H9 (cell line): ENCODE data around the gene CP. TPM values are rescaled to one million over a fixed set of nuclear protein-coding genes. Genes with fewer than 3 reads are reported as not detected.
A peak's percentile ranks its signal among the peaks of the same experiment; 100 is the strongest.

Experiments
- DNase-seq: peaks from one replicate; pipeline ENCODE4 v3.0.0-alpha.2; 2017
- H2AFZ ChIP-seq: one replicate; pipeline ENCODE4 v1.6.1; 2013; ENCODE audit warnings: mild to moderate bottlenecking, low read length, control low read depth, moderate library complexity
- H2AK5ac ChIP-seq: 2 replicates; pipeline ENCODE4 v1.6.1; 2013; ENCODE audit warnings: low read length, control low read depth, mixed read lengths; ENCODE audit not compliant: insufficient read length
- H2BK120ac ChIP-seq: one replicate; pipeline ENCODE4 v1.6.1; 2013; ENCODE audit warnings: low read depth, mild to moderate bottlenecking, low read length, control low read depth, inconsistent platforms; ENCODE audit not compliant: poor library complexity, severe bottlenecking
- H2BK12ac ChIP-seq: 2 replicates; pipeline ENCODE4 v1.6.1; 2013; ENCODE audit warnings: low read length, control low read depth, mixed read lengths, low read depth; ENCODE audit not compliant: insufficient read length
- H2BK15ac ChIP-seq: 2 replicates; pipeline ENCODE4 v1.6.1; 2013; ENCODE audit warnings: low read depth, low read length, control low read depth
- H2BK20ac ChIP-seq: one replicate; pipeline ENCODE4 v1.6.1; 2013; ENCODE audit warnings: low read depth, mild to moderate bottlenecking, low read length, control low read depth, inconsistent platforms; ENCODE audit not compliant: poor library complexity, severe bottlenecking
- H2BK5ac ChIP-seq: 2 replicates; pipeline ENCODE4 v1.6.1; 2013; ENCODE audit warnings: low read length, control low read depth, mixed read lengths; ENCODE audit not compliant: insufficient read length
- H3K14ac ChIP-seq: 2 replicates; pipeline ENCODE4 v1.6.1; 2013; ENCODE audit warnings: low read length, control low read depth; ENCODE audit not compliant: insufficient read depth
- H3K18ac ChIP-seq: 2 replicates; pipeline ENCODE4 v1.6.1; 2013; ENCODE audit warnings: low read depth, mild to moderate bottlenecking, mixed read lengths, low read length, control low read depth; ENCODE audit not compliant: insufficient read length
- H3K23ac ChIP-seq: 2 replicates; pipeline ENCODE4 v1.6.1; 2013; ENCODE audit warnings: low read length, control low read depth, mixed read lengths, low read depth; ENCODE audit not compliant: insufficient read length
- H3K23me2 ChIP-seq: 2 replicates; pipeline ENCODE4 v1.6.1; 2013; ENCODE audit warnings: low read depth, mild to moderate bottlenecking, mixed read lengths, low read length, control low read depth; ENCODE audit not compliant: insufficient read length, poor library complexity, severe bottlenecking
- H3K27ac ChIP-seq: 2 replicates; pipeline ENCODE4 v1.5.1; 2013; ENCODE audit warnings: low read length, control low read depth, mixed read lengths, low read depth; ENCODE audit not compliant: insufficient read length
- H3K27me3 ChIP-seq: 2 replicates; pipeline ENCODE4 v1.6.1; 2013; ENCODE audit warnings: low read length, control low read depth, inconsistent platforms; ENCODE audit not compliant: insufficient read depth
- H3K4ac ChIP-seq: 2 replicates; pipeline ENCODE4 v1.6.1; 2013; ENCODE audit warnings: low read depth, mild to moderate bottlenecking, control low read depth, inconsistent platforms, low read length, moderate library complexity
- H3K4me1 ChIP-seq: 2 replicates; pipeline ENCODE4 v1.6.1; 2013; ENCODE audit warnings: low read length, control low read depth, inconsistent platforms; ENCODE audit not compliant: insufficient read depth
- H3K4me2 ChIP-seq: 2 replicates; pipeline ENCODE4 v1.6.1; 2013; ENCODE audit warnings: low read length, control low read depth, mixed read lengths; ENCODE audit not compliant: insufficient read length, insufficient read depth
- H3K56ac ChIP-seq: 2 replicates; pipeline ENCODE4 v1.6.1; 2013; ENCODE audit warnings: low read depth, mild to moderate bottlenecking, mixed read lengths, low read length, control low read depth; ENCODE audit not compliant: insufficient read length
- H3K79me1 ChIP-seq: 2 replicates; pipeline ENCODE4 v1.6.1; 2013; ENCODE audit warnings: low read depth, mild to moderate bottlenecking, moderate library complexity, low read length, control low read depth, inconsistent platforms; ENCODE audit not compliant: insufficient read depth, poor library complexity, severe bottlenecking
- H3K79me2 ChIP-seq: 2 replicates; pipeline ENCODE4 v1.6.1; 2013; ENCODE audit warnings: low read length, control low read depth, inconsistent platforms; ENCODE audit not compliant: insufficient read depth
- H3K9ac ChIP-seq: 2 replicates; pipeline ENCODE4 v1.6.1; 2013; ENCODE audit warnings: low read length, control low read depth, mixed read lengths; ENCODE audit not compliant: insufficient read length; ENCODE audit errors: extremely low read depth
- H3K9me3 ChIP-seq: one replicate; pipeline ENCODE4 v1.6.1; 2013; ENCODE audit warnings: low read depth, low read length, inconsistent platforms; ENCODE audit not compliant: control insufficient read depth
- H3T11ph ChIP-seq: one replicate; pipeline ENCODE4 v1.6.1; 2013; ENCODE audit warnings: mild to moderate bottlenecking, low read length, control low read depth, inconsistent platforms
- H4K20me1 ChIP-seq: one replicate; pipeline ENCODE4 v1.6.1; 2013; ENCODE audit not compliant: control insufficient read depth, insufficient read length, insufficient read depth
- H4K5ac ChIP-seq: 2 replicates; pipeline ENCODE4 v1.6.1; 2013; ENCODE audit warnings: low read depth, mild to moderate bottlenecking, mixed read lengths, low read length, control low read depth; ENCODE audit not compliant: insufficient read length
- H4K8ac ChIP-seq: replicated peaks from 2 replicates; pipeline ENCODE4 v1.6.1; 2013; ENCODE audit warnings: low read length, control low read depth, mixed read lengths, low read depth; ENCODE audit not compliant: insufficient read length
- H4K91ac ChIP-seq: 2 replicates; pipeline ENCODE4 v1.6.1; 2013; ENCODE audit warnings: low read depth, mild to moderate bottlenecking, moderate library complexity, mixed read lengths, low read length, control low read depth; ENCODE audit not compliant: insufficient read length
- H3K27ac Mint-ChIP-seq, 3 experiments: 2 replicates in 2 of 3; 3 replicates in 1 of 3; pipeline ENCODE4 v1.8.0; 2020 to 2021; ENCODE audit warnings: mixed read lengths in 3 of 3, mild to moderate bottlenecking in 1 of 3, moderate library complexity in 1 of 3
- H3K27me3 Mint-ChIP-seq: 2 replicates; pipeline ENCODE4 v1.8.0; 2021; ENCODE audit warnings: low read depth, mild to moderate bottlenecking, moderate library complexity, mixed read lengths
- H3K36me3 Mint-ChIP-seq, 3 experiments: 2 replicates in 2 of 3; 3 replicates in 1 of 3; pipeline ENCODE4 v1.8.0; 2020 to 2021; ENCODE audit warnings: low read depth in 3 of 3, mixed read lengths in 3 of 3; ENCODE audit not compliant: insufficient read depth in 1 of 3
- H3K4me1 Mint-ChIP-seq, 2 experiments: 2 replicates each; pipeline ENCODE4 v1.8.0; 2020; ENCODE audit warnings: mixed read lengths in 2 of 2
- H3K4me3 Mint-ChIP-seq, 2 experiments: 2 replicates in 1 of 2; 3 replicates in 1 of 2; pipeline ENCODE4 v1.8.0; 2020 to 2021; ENCODE audit warnings: mild to moderate bottlenecking in 2 of 2, mixed read lengths in 2 of 2, moderate library complexity in 1 of 2
- H3K9me3 Mint-ChIP-seq, 2 experiments: 2 replicates in 1 of 2; 3 replicates in 1 of 2; pipeline ENCODE4 v1.8.0; 2020; ENCODE audit warnings: mild to moderate bottlenecking in 2 of 2, mixed read lengths in 2 of 2, moderate library complexity in 1 of 2
- CTCF ChIP-seq: fragments of 200-600 bp; sonication (generic); conservative IDR thresholded peaks from 3 replicates; pipeline ENCODE4 v1.8.0; 2021; ENCODE audit warnings: antibody characterized with exemption, mild to moderate bottlenecking
- WGBS: extraction: QIAGEN DNeasy Blood & Tissue Kit; methylation state at CpG from one replicate; pipeline ENCODE4 v1.1.7; 2013; ENCODE audit warnings: missing lambda C conversion rate, low lambda C conversion rate, mixed read lengths; ENCODE audit not compliant: insufficient read length; ENCODE audit errors: extremely low coverage; 5-methylcytosine and 5-hydroxymethylcytosine counted together
- total RNA-seq: library from RNA; stranded (reverse); gene quantifications from 2 replicates; pipeline ENCODE4 v1.2.1, GENCODE V29; 2021

Gene CP
- total RNA-seq, 1 experiment from 2014 or later: 1.1 TPM

GRCh38 chr3:149145356-149145755, 76.3 kb downstream of the CP start:
- Histone ChIP-seq H2AFZ (no peak overlapping the region), H3T11ph (no peak overlapping the region), H3K9ac (no peak overlapping the region), H3K56ac (no peak overlapping the region), H3K18ac (no peak overlapping the region), H2BK12ac (no peak overlapping the region), H3K27me3 (no peaks in the 10 kb centered on the region), H4K5ac (no peak overlapping the region), H2AK5ac (no peak overlapping the region), H3K27ac (no peak overlapping the region), H2BK120ac (no peak overlapping the region), H3K79me1 (no peaks in the 10 kb centered on the region), H4K8ac (no peak overlapping the region), H2BK15ac (no peak overlapping the region), H3K79me2 (no peaks in the 10 kb centered on the region), H4K20me1 (no peaks in the 10 kb centered on the region), H3K23me2 (no peaks in the 10 kb centered on the region), H2BK5ac (no peak overlapping the region), H3K4me1 (no peaks in the 10 kb centered on the region), H3K9me3 (no peaks in the 10 kb centered on the region), H3K14ac (no peak overlapping the region), H2BK20ac (no peak overlapping the region), H3K4me2 (no peak overlapping the region), H3K4ac (no peak overlapping the region), H3K23ac (no peak overlapping the region), H4K91ac (no peak overlapping the region)
- Mint-ChIP-seq H3K4me1 (no peaks in the 10 kb centered on the region), H3K27ac (peak overlapping the region in 1 of 3 experiments; percentile 29; a peak in 1 of 7 replicates), H3K27me3 (no peaks in the 10 kb centered on the region), H3K4me3 (no peak overlapping the region), H3K36me3 (peaks cover 19 to 49% (median 34%) of the 10 kb centered on the region in 3 experiments; a peak in 6 of 7 replicates), H3K9me3 (no peaks in the 10 kb centered on the region)
- no CpG with 5 or more reads among the region's 2 CpGs for WGBS
- no peak for DNase-seq
- no peak for TF ChIP-seq CTCF
